HepG2 (cell line): ENCODE results near the gene COL25A1. TPM values are rescaled to one million over a fixed set of nuclear protein-coding genes. Genes with fewer than 3 reads are reported as not detected.

Experiments
- ATAC-seq: fragments of 200-7000 bp; cut with Tn5 transposase; 3 replicates; pipeline ENCODE4 v1.9.1; 2020; ENCODE audit warnings: mild to moderate bottlenecking, moderate library complexity
- BruUV-seq: library from RNA; stranded (reverse); fragments of 400-500 nt; replicated peaks from 2 replicates; lab custom pipeline; 2021; lab: Mats Ljungman, UMichigan
- CTCF ChIA-PET: fragments of 300-600 bp; formaldehyde crosslinking; extraction: SDS; loops from one replicate; lab custom pipeline; 2021; ENCODE audit warnings: low total read pairs, inconsistent platforms, low intra/inter-chr PET ratio; lab: Yijun Ruan, JAX
- POLR2A ChIA-PET: fragments of 350-600 bp; sonication (Branson Sonifier 250); formaldehyde crosslinking; loops from one replicate; lab custom pipeline; 2020; ENCODE audit warnings: antibody characterized with exemption, inconsistent platforms; lab: Yijun Ruan, JAX
- DNase-seq: peaks from one replicate; pipeline ENCODE4 v3.0.0-alpha.2; 2015; ENCODE audit warnings: low spot score
- FAIRE-seq: peaks from 3 replicates; lab custom pipeline; 2011; peaks lifted over from hg19 to GRCh38; lab: Jason Lieb, UNC
- H2AFZ ChIP-seq: one replicate; pipeline ENCODE4 v1.6.1; 2011; ENCODE audit warnings: low read length, inconsistent platforms
- H3K27ac ChIP-seq: fragments of 300-600 bp; 3 replicates; pipeline ENCODE4 v1.8.0; 2011; ENCODE audit warnings: mixed run types, mild to moderate bottlenecking, mixed read lengths, low read length, inconsistent platforms; ENCODE audit not compliant: insufficient read depth; ENCODE audit errors: extremely low read length
- H3K27me3 ChIP-seq, 2 experiments: fragments of 200-600 bp in 1 of 2; 2 replicates in 1 of 2; 3 replicates in 1 of 2; pipeline versions ENCODE4 v1.6.0 to v1.8.0; 2011; ENCODE audit warnings: low read length in 2 of 2, mild to moderate bottlenecking in 2 of 2, moderate library complexity in 2 of 2, inconsistent platforms in 1 of 2; ENCODE audit not compliant: insufficient read depth in 2 of 2, control insufficient read depth in 1 of 2
- H3K36me3 ChIP-seq, 2 experiments: fragments of 200-600 bp in 1 of 2; replicated peaks in 1 of 2; 2 replicates in 1 of 2; 3 replicates in 1 of 2; pipeline versions ENCODE4 v1.5.1 to v1.8.0; 2011; ENCODE audit warnings: low read length in 2 of 2, inconsistent platforms in 1 of 2; ENCODE audit not compliant: insufficient read depth in 2 of 2, control insufficient read depth in 1 of 2
- H3K4me1 ChIP-seq: 2 replicates; pipeline ENCODE4 v1.5.1; 2012; ENCODE audit warnings: low read length, inconsistent platforms; ENCODE audit not compliant: insufficient read depth
- H3K4me2 ChIP-seq: 2 replicates; pipeline ENCODE4 v1.6.0; 2011; ENCODE audit warnings: low read depth, low read length, inconsistent platforms
- H3K4me3 ChIP-seq, 3 experiments: fragments of 200-600 bp in 1 of 3; sonication (generic), shearing (Covaris generic) in 1 of 3; replicated peaks in 1 of 3; 2 replicates each; pipeline ENCODE4 v1.5.1; 2011 to 2016; ENCODE audit warnings: low read length in 3 of 3, inconsistent platforms in 2 of 3, low read depth in 2 of 3, mild to moderate bottlenecking in 2 of 3, control low read depth in 1 of 3, mixed read lengths in 1 of 3; ENCODE audit not compliant: insufficient read depth in 1 of 3
- H3K79me2 ChIP-seq: one replicate; pipeline ENCODE4 v1.6.1; 2011; ENCODE audit warnings: low read length, inconsistent platforms; ENCODE audit not compliant: insufficient read depth
- H3K9ac ChIP-seq: 2 replicates; pipeline ENCODE4 v1.6.0; 2011; ENCODE audit warnings: mild to moderate bottlenecking, low read depth, low read length, inconsistent platforms; ENCODE audit not compliant: insufficient read depth
- H3K9me3 ChIP-seq: 2 replicates; pipeline ENCODE4 v1.5.1; 2012; ENCODE audit warnings: mild to moderate bottlenecking, low read length
- H4K20me1 ChIP-seq: 2 replicates; pipeline ENCODE4 v1.6.0; 2011; ENCODE audit warnings: inconsistent platforms, mild to moderate bottlenecking, low read length, moderate library complexity; ENCODE audit not compliant: insufficient read depth
- ADNP ChIP-seq: sonication (generic); formaldehyde crosslinking; IDR thresholded peaks from 2 replicates; pipeline ENCODE4 v1.4.0; 2020; ENCODE audit warnings: missing genetic modification reagents
- MAFK ChIP-seq, 2 experiments: IDR thresholded peaks in 1 of 2; conservative IDR thresholded peaks in 1 of 2; 2 replicates each; pipeline ENCODE4 v1.6.1; 2011; ENCODE audit warnings: improper control_type of control experiment in 2 of 2, low read length in 2 of 2
- NR2F6 ChIP-seq, 2 experiments: IDR thresholded peaks; 2 replicates each; pipeline ENCODE4 v1.6.1; 2016; ENCODE audit warnings: antibody characterized with exemption in 1 of 2, mild to moderate bottlenecking in 1 of 2
- TBX3 ChIP-seq: fragments of 450-650 bp; IDR thresholded peaks from 2 replicates; pipeline ENCODE4 v1.6.1; 2017; ENCODE audit warnings: antibody characterized with exemption, mild to moderate bottlenecking, inconsistent platforms, borderline replicate concordance
- ZNF136 ChIP-seq: sonication (generic); formaldehyde crosslinking; IDR thresholded peaks from 2 replicates; pipeline ENCODE4 v1.8.1; 2022; ENCODE audit warnings: low read depth, mild to moderate bottlenecking, moderate library complexity, missing genetic modification reagents
- ZNF337 ChIP-seq: sonication (generic); formaldehyde crosslinking; IDR thresholded peaks from 2 replicates; pipeline ENCODE4 v1.5.1; 2020; ENCODE audit warnings: missing genetic modification reagents, low read depth, mild to moderate bottlenecking, borderline replicate concordance
- ZNF781 ChIP-seq: sonication (generic); formaldehyde crosslinking; IDR thresholded peaks from 2 replicates; pipeline ENCODE4 v1.5.1; 2020; ENCODE audit warnings: borderline replicate concordance, mild to moderate bottlenecking, missing genetic modification reagents; ENCODE audit errors: not compliant biosample characterization
- WGBS: methylation state at CpG from one replicate; pipeline ENCODE4 v1.1.6; 2017; ENCODE audit warnings: low lambda C conversion rate; 5-methylcytosine and 5-hydroxymethylcytosine counted together
- in situ Hi-C: cut with HindIII; loops from 2 replicates; pipeline ENCODE4 v1.10.0; 2017; ENCODE audit warnings: low pct_unique_long_range_greater_than_20kb; ENCODE audit not compliant: extremely low pct_ligation_motif_present
- intact Hi-C: fragments of 100-400 bp; cut with micrococcal nuclease; formaldehyde crosslinking; loops from one replicate; pipeline ENCODE4 v1.10.0; 2022; ENCODE audit not compliant: unreplicated experiment
- polyA plus RNA-seq, 8 experiments: library from polyadenylated mRNA; depleted of rRNA in 3 of 8; stranded (reverse) in 7 of 8; unstranded in 1 of 8; fragments of >200 nt; fragmentation: Illumina TruSeq in 4 of 8; extraction: Trizol in 4 of 8; gene quantifications; 2 replicates each; pipeline versions ENCODE4 v1.2.1 to v1.2.3, GENCODE V29; 2011 to 2016; ENCODE audit warnings: low read depth in 4 of 8, missing spikeins in 1 of 8, mixed read lengths in 1 of 8; ENCODE audit not compliant: insufficient read depth in 1 of 8
- total RNA-seq, 5 experiments: library from RNA; depleted of rRNA; stranded (reverse); fragments of >200 nt; fragmentation: Illumina TruSeq; extraction: Trizol; gene quantifications; 2 replicates each; pipeline ENCODE4 v1.2.3, GENCODE V29; 2016; ENCODE audit warnings: low read depth in 1 of 5
- TF ChIP-seq, protein P1 (sequence below): fragments of 450-650 bp; IDR thresholded peaks from 2 replicates; pipeline ENCODE4 v1.6.1; 2017; ENCODE audit warnings: mild to moderate bottlenecking
- TF ChIP-seq, protein P2 (sequence below): sonication (generic); formaldehyde crosslinking; IDR thresholded peaks from 2 replicates; pipeline ENCODE4 v1.4.0; 2020; ENCODE audit warnings: mild to moderate bottlenecking, missing genetic modification reagents
- TF ChIP-seq, protein P3 (sequence below): sonication (generic); formaldehyde crosslinking; IDR thresholded peaks from 2 replicates; pipeline ENCODE4 v1.5.1; 2020; ENCODE audit warnings: missing genetic modification reagents, mild to moderate bottlenecking, borderline replicate concordance
- TF ChIP-seq, protein P4 (sequence below): sonication (generic); formaldehyde crosslinking; IDR thresholded peaks from 2 replicates; pipeline ENCODE4 v1.4.0; 2020; ENCODE audit warnings: mild to moderate bottlenecking, missing genetic modification reagents
- TF ChIP-seq, protein P5 (sequence below), 2 experiments: fragments of 450-650 bp in 1 of 2; sonication (generic) in 1 of 2; formaldehyde crosslinking; IDR thresholded peaks; 2 replicates each; pipeline versions ENCODE4 v1.5.0 to v1.8.0; 2020 to 2022; ENCODE audit warnings: mild to moderate bottlenecking in 1 of 2, missing genetic modification reagents in 1 of 2

Gene COL25A1
- total and polyA plus RNA-seq, 2 of the 13 experiments (the other 11 are each of a cell fraction or from before 2014, with no cell fraction given): not detected

DNA sequence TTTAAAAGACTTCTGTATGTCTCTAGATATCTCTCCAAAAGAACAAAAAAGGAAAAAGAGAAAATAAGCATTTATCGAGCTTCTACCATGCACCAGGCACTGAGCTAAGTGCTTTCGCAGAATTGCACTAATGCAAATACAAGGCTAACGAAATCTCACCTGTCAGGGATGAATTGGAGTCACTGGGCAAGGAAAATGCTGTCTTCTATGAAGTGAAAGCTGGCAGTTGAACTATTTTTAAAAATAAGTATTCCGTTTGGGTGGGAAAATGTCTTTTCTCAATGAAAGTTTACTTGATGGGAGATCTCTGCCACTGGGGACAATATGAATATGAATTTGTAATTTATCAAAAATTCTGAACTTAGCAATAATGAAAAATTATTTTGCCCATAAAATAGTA lies 47.6 kb downstream of the COL25A1 start:
- Histone ChIP-seq H3K36me3 (no peaks in the 10 kb centered on the region), H3K9me3 (no peaks in the 10 kb centered on the region), H2AFZ (no peak overlapping the region), H3K4me3 (no peak overlapping the region), H3K4me2 (no peak overlapping the region), H3K9ac (no peak overlapping the region), H3K4me1 (no peaks in the 10 kb centered on the region; the same call in 1 of the 2 replicates), H4K20me1 (no peaks in the 10 kb centered on the region), H3K27me3 (no peaks in the 10 kb centered on the region; a peak in 1 of 5 replicates), H3K79me2 (no peaks in the 10 kb centered on the region), H3K27ac (no peak overlapping the region)
- ChIA-PET POLR2A (no interaction called here), CTCF (no interaction called here)
- BruUV-seq: no TSS peak
- FAIRE-seq: no peak
- WGBS: 3% methylated on average over 4 of the region's 4 CpGs
- in situ Hi-C loops (no loop called here), intact Hi-C loops (no loop called here)
- ATAC-seq: no peak
- no peak for DNase-seq
- no peak for TF ChIP-seq NR2F6 (IDR thresholded peaks at IDR 0.05)
- no peak for TF ChIP-seq NR2F6 (CRISPR knock-in tag; IDR thresholded peaks at IDR 0.05)
- no peak for TF ChIP-seq TBX3
- TF ChIP-seq MAFK (conservative IDR thresholded peaks at IDR 0.05 in 1 of 2, IDR thresholded peaks at IDR 0.05 in 1 of 2; ENCODE audit: low read length in 2 of 2): no peak
- no peak for TF ChIP-seq ZNF337 (CRISPR knock-in tag)
- TF ChIP-seq ZNF781 (CRISPR knock-in tag): no peak
- no peak for TF ChIP-seq ADNP (CRISPR knock-in tag)
- TF ChIP-seq, protein P1, sequence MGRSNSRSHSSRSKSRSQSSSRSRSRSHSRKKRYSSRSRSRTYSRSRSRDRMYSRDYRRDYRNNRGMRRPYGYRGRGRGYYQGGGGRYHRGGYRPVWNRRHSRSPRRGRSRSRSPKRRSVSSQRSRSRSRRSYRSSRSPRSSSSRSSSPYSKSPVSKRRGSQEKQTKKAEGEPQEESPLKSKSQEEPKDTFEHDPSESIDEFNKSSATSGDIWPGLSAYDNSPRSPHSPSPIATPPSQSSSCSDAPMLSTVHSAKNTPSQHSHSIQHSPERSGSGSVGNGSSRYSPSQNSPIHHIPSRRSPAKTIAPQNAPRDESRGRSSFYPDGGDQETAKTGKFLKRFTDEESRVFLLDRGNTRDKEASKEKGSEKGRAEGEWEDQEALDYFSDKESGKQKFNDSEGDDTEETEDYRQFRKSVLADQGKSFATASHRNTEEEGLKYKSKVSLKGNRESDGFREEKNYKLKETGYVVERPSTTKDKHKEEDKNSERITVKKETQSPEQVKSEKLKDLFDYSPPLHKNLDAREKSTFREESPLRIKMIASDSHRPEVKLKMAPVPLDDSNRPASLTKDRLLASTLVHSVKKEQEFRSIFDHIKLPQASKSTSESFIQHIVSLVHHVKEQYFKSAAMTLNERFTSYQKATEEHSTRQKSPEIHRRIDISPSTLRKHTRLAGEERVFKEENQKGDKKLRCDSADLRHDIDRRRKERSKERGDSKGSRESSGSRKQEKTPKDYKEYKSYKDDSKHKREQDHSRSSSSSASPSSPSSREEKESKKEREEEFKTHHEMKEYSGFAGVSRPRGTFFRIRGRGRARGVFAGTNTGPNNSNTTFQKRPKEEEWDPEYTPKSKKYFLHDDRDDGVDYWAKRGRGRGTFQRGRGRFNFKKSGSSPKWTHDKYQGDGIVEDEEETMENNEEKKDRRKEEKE: no peak
- TF ChIP-seq, protein P2, sequence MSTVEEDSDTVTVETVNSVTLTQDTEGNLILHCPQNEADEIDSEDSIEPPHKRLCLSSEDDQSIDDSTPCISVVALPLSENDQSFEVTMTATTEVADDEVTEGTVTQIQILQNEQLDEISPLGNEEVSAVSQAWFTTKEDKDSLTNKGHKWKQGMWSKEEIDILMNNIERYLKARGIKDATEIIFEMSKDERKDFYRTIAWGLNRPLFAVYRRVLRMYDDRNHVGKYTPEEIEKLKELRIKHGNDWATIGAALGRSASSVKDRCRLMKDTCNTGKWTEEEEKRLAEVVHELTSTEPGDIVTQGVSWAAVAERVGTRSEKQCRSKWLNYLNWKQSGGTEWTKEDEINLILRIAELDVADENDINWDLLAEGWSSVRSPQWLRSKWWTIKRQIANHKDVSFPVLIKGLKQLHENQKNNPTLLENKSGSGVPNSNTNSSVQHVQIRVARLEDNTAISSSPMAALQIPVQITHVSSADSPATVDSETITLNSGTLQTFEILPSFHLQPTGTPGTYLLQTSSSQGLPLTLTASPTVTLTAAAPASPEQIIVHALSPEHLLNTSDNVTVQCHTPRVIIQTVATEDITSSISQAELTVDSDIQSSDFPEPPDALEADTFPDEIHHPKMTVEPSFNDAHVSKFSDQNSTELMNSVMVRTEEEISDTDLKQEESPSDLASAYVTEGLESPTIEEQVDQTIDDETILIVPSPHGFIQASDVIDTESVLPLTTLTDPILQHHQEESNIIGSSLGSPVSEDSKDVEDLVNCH (CRISPR knock-in tag): no peak
- no peak for TF ChIP-seq ZNF136 (CRISPR knock-in tag)
- TF ChIP-seq, protein P3, sequence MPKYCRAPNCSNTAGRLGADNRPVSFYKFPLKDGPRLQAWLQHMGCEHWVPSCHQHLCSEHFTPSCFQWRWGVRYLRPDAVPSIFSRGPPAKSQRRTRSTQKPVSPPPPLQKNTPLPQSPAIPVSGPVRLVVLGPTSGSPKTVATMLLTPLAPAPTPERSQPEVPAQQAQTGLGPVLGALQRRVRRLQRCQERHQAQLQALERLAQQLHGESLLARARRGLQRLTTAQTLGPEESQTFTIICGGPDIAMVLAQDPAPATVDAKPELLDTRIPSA: no peak
- TF ChIP-seq, protein P4, sequence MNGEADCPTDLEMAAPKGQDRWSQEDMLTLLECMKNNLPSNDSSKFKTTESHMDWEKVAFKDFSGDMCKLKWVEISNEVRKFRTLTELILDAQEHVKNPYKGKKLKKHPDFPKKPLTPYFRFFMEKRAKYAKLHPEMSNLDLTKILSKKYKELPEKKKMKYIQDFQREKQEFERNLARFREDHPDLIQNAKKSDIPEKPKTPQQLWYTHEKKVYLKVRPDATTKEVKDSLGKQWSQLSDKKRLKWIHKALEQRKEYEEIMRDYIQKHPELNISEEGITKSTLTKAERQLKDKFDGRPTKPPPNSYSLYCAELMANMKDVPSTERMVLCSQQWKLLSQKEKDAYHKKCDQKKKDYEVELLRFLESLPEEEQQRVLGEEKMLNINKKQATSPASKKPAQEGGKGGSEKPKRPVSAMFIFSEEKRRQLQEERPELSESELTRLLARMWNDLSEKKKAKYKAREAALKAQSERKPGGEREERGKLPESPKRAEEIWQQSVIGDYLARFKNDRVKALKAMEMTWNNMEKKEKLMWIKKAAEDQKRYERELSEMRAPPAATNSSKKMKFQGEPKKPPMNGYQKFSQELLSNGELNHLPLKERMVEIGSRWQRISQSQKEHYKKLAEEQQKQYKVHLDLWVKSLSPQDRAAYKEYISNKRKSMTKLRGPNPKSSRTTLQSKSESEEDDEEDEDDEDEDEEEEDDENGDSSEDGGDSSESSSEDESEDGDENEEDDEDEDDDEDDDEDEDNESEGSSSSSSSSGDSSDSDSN (CRISPR knock-in tag): no peak
- TF ChIP-seq, protein P5, sequence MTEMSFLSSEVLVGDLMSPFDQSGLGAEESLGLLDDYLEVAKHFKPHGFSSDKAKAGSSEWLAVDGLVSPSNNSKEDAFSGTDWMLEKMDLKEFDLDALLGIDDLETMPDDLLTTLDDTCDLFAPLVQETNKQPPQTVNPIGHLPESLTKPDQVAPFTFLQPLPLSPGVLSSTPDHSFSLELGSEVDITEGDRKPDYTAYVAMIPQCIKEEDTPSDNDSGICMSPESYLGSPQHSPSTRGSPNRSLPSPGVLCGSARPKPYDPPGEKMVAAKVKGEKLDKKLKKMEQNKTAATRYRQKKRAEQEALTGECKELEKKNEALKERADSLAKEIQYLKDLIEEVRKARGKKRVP (CRISPR knock-in tag; IDR thresholded peaks at IDR 0.05): no peak
